Ovary (tissue), 3 donors: Measurements from ENCODE around the gene CNPPD1.

Experiments used
- EP300 ChIP-seq: sonication (generic); formaldehyde crosslinking; IDR thresholded peaks from one replicate; pipeline ENCODE4 v1.6.1; 2017; ENCODE audit warnings: antibody characterized with exemption
- POLR2A ChIP-seq: fragments of 450-650 bp; IDR thresholded peaks from one replicate; pipeline ENCODE4 v1.6.1; 2017; ENCODE audit warnings: antibody characterized with exemption, mild to moderate bottlenecking, moderate library complexity
- TF ChIP-seq, protein P1 (sequence below), 3 donors: fragments of 450-650 bp in 2 of 3; fragments of 200-600 bp in 1 of 3; IDR thresholded peaks; one replicate each; pipeline versions ENCODE4 v1.5.1 to v1.8.0; 2016 to 2022; ENCODE audit warnings: antibody characterized with exemption in 3 of 3, mild to moderate bottlenecking in 1 of 3
- donor health status: DM: no; HTN: no; CAD: no.

DNA sequence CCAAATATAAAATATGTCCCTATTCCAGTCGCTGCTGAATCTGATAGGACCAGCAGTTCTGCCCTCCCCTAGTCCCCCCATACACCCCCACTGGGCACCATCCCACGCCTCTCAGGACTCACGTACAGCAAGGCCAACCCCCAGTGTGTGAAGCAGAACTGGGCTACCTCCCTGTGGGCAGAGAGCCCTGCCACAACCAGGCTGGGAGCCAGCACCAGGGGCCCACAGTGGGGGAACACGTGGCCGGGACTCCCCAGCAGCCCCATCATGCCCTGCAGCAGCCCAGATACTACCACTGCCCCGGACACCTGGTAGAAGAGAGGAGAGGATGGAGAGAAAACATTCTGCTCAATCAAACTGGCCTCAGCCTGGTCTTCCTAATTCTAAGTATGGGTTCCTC, 8.2 kb downstream of the CNPPD1 start:
- TF ChIP-seq, protein P1, sequence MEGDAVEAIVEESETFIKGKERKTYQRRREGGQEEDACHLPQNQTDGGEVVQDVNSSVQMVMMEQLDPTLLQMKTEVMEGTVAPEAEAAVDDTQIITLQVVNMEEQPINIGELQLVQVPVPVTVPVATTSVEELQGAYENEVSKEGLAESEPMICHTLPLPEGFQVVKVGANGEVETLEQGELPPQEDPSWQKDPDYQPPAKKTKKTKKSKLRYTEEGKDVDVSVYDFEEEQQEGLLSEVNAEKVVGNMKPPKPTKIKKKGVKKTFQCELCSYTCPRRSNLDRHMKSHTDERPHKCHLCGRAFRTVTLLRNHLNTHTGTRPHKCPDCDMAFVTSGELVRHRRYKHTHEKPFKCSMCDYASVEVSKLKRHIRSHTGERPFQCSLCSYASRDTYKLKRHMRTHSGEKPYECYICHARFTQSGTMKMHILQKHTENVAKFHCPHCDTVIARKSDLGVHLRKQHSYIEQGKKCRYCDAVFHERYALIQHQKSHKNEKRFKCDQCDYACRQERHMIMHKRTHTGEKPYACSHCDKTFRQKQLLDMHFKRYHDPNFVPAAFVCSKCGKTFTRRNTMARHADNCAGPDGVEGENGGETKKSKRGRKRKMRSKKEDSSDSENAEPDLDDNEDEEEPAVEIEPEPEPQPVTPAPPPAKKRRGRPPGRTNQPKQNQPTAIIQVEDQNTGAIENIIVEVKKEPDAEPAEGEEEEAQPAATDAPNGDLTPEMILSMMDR (IDR thresholded peaks at IDR 0.05): no peak
- TF ChIP-seq POLR2A: no peak
- TF ChIP-seq EP300: no peak
